GM13977 (cell line): Measurements from ENCODE around the gene WTAP.
"Not testable (repeated sequence)": the region's sequence is repeated elsewhere in the genome, so short reads cannot be mapped to it uniquely, and the experiment has no call there.

Experiments used
- DNase-seq: peaks from one replicate; pipeline ENCODE4 v3.0.0; 2012; ENCODE audit warnings: low spot score
- in situ Hi-C: fragments of 300-500 bp; cut with MboI; formaldehyde crosslinking; loops from one replicate; pipeline ENCODE4 v1.12.0; 2022; ENCODE audit warnings: low sequenced_read_pairs, low pct_unique_long_range_greater_than_20kb, mixed read lengths, inconsistent platforms; ENCODE audit not compliant: unreplicated experiment
- TF ChIP-seq, protein P1 (sequence below): IDR thresholded peaks from 2 replicates; pipeline ENCODE4 v1.5.1; 2012; ENCODE audit warnings: mild to moderate bottlenecking, control low read depth; ENCODE audit not compliant: insufficient read depth; ENCODE audit errors: extremely low read depth, missing control alignments

The WTAP gene

DNA sequence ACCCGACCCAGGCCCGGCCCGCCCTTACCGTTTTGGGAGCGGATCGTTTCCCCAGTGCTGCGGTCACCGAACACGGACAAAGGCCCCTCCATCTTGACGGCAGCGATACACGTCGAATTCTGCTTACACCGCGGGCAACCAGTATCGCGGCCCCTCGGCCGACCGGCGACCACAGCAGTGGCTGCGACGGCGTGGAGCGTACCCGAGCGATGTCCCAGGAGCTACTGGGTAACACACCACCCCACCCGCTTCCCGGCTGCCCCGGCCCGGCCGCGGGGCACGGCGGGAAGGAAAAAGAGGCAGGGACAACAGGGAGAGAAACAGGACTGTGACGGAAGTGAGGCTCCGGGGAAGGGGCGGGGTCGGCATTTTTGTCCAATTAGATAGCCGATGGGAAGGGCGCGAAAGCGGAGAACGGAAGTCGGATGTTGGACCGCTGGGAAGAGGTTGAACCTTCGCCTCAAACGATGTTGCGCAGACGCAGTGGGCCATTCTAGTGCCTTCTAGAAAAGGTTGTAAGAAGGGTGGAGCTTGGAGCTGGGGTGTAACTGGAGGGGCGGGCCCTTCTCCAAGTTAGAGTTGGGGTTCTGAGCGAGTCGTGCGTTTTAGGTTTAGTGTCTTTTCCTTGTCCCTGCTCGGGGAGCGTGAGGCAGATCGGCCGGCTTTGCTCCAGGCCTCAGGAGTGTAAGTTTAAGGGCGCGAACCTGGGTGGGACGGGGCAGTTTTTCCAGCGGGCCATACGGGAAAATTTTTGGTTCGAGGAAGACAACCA is 62.3 kb downstream of the WTAP start, which contains the start of gene TCP1:
Gene TCP1 (minus strand): TSS at position 226 of the 772 bp plus-strand sequence. CDS start 134 bp downstream, at position 92.
- DNase-seq = peak; percentile 96
- TF ChIP-seq, protein P1, sequence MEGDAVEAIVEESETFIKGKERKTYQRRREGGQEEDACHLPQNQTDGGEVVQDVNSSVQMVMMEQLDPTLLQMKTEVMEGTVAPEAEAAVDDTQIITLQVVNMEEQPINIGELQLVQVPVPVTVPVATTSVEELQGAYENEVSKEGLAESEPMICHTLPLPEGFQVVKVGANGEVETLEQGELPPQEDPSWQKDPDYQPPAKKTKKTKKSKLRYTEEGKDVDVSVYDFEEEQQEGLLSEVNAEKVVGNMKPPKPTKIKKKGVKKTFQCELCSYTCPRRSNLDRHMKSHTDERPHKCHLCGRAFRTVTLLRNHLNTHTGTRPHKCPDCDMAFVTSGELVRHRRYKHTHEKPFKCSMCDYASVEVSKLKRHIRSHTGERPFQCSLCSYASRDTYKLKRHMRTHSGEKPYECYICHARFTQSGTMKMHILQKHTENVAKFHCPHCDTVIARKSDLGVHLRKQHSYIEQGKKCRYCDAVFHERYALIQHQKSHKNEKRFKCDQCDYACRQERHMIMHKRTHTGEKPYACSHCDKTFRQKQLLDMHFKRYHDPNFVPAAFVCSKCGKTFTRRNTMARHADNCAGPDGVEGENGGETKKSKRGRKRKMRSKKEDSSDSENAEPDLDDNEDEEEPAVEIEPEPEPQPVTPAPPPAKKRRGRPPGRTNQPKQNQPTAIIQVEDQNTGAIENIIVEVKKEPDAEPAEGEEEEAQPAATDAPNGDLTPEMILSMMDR = no peak
- in situ Hi-C loops = no loop called here

DNA sequence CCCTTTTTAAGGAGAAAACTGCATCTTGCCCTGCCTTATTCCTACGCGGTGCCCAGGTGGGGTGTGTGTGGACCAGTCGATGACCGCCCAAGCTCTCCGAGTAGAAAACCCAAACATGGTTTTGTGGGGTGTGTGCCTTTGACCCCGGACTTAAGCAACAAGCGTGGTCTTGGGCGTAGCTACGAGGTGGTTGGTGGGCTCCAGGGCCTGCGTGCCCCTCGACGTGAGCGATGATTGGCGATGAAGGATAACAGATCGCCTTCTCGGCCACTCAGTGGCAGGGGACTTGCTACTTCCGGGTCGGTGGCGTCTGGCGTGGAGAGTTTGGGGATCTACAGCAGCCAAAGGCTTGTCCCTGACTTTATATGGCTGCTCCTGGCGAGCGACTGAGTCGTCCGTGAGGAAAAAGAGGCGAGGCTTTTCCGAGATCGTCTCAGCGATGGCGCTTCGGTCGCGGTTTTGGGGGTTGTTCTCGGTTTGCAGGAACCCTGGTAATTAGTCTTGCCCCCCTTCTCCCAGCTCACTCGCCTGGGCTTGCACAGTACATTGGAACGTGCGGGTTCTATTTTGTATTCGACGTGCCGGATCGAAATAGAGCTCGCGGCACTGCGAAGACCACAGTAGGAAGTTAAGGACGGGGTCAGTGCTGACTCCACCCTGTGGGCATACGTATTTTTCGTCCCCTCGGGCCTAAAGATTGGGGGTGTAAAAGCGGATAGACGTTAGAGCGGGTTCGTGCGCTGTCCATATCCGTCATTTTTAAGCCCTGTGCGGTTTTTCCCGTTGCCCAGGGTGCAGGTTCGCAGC is 63.0 kb downstream of the WTAP start, which contains the start of gene MRPL18:
Gene MRPL18 (plus strand): TSS at position 319 of the 807 bp plus-strand sequence. CDS start 121 bp downstream, at position 440.
- DNase-seq = peak; percentile 95
- in situ Hi-C loops = no loop called here
- TF ChIP-seq, protein P1 = no peak

DNA sequence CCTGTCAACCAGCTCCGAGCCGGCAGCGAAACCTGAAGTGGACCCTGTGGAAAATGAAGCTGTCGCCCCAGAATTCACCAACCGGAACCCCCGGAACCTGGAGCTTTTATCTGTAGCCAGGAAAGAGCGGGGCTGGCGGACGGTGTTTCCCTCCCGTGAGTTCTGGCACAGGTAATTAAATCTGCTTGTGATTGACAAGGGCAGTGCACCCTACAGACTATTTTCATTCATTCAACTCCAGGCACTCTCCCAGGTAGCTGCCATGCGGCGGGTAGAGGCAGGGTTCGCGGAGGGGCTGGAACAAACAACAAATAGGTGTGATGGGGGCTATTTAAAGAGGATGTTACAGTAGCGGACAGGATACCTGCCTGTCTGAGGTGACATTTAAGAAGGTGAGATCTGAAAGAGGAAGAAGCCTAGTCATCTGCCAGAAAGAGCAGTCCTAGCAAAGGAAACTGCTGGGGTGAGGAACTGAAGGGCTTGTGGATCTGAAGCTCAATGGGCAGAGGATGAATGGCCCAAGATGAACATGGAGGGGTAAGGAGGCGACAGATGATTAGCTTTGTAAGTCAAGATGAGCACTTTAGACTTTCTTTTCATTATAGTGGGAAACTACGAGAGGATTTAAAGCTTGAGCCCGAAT is 63.8 kb downstream of the WTAP start:
- no peak for DNase-seq
- TF ChIP-seq, protein P1 = no peak
- in situ Hi-C loops = no loop called here

DNA sequence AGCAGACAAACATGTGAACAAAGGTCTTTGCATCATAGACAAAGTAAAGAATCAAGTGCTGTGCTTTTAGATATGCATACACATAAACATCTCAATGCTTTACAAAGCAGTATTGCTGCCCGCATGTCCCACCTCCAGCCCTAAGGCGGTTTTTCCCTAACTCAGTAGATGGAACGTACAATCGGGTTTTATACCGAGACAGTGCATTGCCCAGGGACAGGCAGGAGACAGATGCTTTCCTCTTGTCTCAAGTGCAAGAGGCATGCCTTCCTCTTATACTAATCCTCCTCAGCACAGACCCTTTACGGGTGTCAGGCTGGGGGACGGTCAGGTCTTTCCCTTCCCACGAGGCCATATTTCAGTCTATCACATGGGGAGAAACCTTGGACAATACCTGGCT is 67.7 kb downstream of the WTAP start:
- in situ Hi-C loops, DNase-seq: not testable (repeated sequence)

DNA sequence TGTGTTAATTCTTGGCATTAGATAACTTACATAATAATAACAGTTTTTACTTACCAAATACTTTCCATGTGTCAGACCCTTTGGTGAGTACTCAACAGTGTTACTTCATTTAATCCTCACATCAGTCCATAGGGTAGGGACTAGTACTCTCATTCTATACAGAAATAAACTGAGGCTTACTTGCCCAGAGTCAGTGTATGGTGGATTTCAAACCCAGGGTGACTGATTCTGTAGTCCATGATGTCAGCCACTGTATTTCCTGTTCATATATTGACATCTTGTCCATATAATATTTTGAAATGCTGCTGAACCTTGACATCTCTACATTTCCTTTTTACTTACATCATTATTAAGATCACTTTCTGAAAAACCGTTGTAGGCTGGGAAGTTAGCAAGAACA is 70.2 kb downstream of the WTAP start:
- TF ChIP-seq, protein P1 = no peak
- in situ Hi-C loops = no loop called here
- DNase-seq = no peak

DNA sequence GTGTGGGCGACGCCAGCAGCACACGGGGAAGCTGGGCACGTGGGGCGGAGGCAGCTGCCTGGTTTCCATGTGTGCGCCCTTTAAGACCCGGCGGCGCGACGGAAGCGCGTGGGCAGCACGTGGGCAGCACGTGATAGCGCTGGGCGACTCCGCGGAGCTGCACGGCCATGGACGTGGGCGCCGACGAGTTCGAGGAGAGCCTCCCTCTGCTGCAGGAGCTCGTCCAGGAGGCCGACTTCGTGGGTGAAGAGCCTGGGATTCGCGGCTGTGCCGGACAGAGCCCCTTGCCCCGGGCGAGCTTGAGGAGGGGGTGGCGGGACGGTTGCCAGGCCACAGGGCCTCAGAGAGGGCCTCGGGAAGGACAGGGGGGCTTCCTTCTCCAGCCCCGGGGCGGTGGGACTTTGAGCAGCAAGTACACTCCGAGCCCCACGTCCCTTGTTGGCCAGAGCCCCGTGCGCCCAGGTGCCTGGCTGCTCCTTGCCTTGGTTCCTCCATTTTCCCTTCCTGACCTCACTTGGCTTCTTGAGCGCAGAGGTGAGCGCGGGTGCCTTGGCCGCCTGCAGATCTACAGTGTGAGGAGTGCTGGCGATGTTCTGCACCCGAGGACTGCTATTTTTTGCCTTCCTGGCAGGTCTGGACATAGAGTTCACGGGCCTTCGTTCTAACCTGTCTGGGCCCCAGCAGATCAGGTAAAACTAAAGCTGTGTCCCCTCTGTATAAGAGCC is 73.0 kb downstream of the WTAP start, which contains the start of gene PNLDC1:
Gene PNLDC1 (plus strand): TSS at position 136 of the 725 bp plus-strand sequence. CDS start 32 bp downstream, at position 168.
- no peak for DNase-seq
- TF ChIP-seq, protein P1 = no peak
- in situ Hi-C loops = no loop called here
